ENCODE data around the gene PLCG2.

GRCh38 chr16:81734632-81735434 is 44.3 kb upstream of the PLCG2 start:
- no peak for TF ChIP-seq OSR1 (CRISPR knock-in tag; IDR thresholded peaks at IDR 0.05)
- no peak for TF ChIP-seq ZNF565 (CRISPR knock-in tag; conservative IDR thresholded peaks at IDR 0.05; ENCODE audit: low read depth)
- TF ChIP-seq CREB5 (CRISPR knock-in tag; IDR thresholded peaks at IDR 0.05; ENCODE audit: low read depth), result no peak
- TF ChIP-seq, protein P1, sequence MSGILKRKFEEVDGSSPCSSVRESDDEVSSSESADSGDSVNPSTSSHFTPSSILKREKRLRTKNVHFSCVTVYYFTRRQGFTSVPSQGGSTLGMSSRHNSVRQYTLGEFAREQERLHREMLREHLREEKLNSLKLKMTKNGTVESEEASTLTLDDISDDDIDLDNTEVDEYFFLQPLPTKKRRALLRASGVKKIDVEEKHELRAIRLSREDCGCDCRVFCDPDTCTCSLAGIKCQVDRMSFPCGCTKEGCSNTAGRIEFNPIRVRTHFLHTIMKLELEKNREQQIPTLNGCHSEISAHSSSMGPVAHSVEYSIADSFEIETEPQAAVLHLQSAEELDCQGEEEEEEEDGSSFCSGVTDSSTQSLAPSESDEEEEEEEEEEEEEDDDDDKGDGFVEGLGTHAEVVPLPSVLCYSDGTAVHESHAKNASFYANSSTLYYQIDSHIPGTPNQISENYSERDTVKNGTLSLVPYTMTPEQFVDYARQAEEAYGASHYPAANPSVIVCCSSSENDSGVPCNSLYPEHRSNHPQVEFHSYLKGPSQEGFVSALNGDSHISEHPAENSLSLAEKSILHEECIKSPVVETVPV (CRISPR knock-in tag; IDR thresholded peaks at IDR 0.05), result no peak
- no peak for TF ChIP-seq ZNF70 (CRISPR knock-in tag; IDR thresholded peaks at IDR 0.05)
- TF ChIP-seq GLIS3 (CRISPR knock-in tag; IDR thresholded peaks at IDR 0.05), result no peak
- TF ChIP-seq ZFP3 (CRISPR knock-in tag; IDR thresholded peaks at IDR 0.05), result no peak
- no peak for TF ChIP-seq PATZ1 (CRISPR knock-in tag; IDR thresholded peaks at IDR 0.05; ENCODE audit: borderline replicate concordance)
- TF ChIP-seq ARNTL (CRISPR knock-in tag; IDR thresholded peaks at IDR 0.05; ENCODE audit: borderline replicate concordance, low read depth), result no peak
- TF ChIP-seq ISL1 (CRISPR knock-in tag; IDR thresholded peaks at IDR 0.05), result no peak
- no peak for TF ChIP-seq POU6F1 (CRISPR knock-in tag; IDR thresholded peaks at IDR 0.05; ENCODE audit: borderline replicate concordance, low read depth)
- TF ChIP-seq ESRRG (CRISPR knock-in tag; IDR thresholded peaks at IDR 0.05), result no peak
- TF ChIP-seq TOX (CRISPR knock-in tag; IDR thresholded peaks at IDR 0.05; ENCODE audit: borderline replicate concordance), result no peak
